DOHH2 (cell line): ENCODE data around the gene BLOC1S2.

Experiments used
- EZH2phosphoT487 ChIP-seq: fragments of 200-600 bp; sonication (generic); IDR thresholded peaks from 2 replicates; pipeline ENCODE4 v1.6.1; 2017; ENCODE audit warnings: borderline replicate concordance, mild to moderate bottlenecking, antibody characterized with exemption, low read length, moderate library complexity, mixed read lengths
- TF ChIP-seq, protein P1 (sequence below): fragments of 200-600 bp; sonication (generic); IDR thresholded peaks from one replicate; pipeline ENCODE4 v1.5.1; 2014; ENCODE audit warnings: antibody characterized with exemption, mild to moderate bottlenecking, low read depth, low read length; ENCODE audit not compliant: poor library complexity, severe bottlenecking

DNA sequence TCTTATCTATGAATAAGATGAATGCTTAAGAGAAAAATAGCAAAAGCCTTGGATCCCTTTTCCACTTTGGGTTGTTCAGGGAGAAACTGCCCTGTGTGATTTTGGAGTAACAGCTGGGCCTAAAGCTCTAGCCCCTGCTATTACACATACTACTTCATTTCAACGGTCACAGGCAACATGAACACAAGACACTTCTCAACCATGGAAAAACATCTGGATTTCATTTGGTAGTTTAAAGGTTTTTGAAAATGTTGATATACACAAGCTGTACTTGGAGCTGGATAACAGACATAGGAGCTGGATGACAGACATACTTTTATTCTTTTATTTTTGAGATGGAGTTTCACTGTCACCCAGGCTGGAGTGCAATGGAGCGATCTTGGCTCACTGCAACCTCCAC, 54.4 kb downstream of the BLOC1S2 start:
- TF ChIP-seq, protein P1, sequence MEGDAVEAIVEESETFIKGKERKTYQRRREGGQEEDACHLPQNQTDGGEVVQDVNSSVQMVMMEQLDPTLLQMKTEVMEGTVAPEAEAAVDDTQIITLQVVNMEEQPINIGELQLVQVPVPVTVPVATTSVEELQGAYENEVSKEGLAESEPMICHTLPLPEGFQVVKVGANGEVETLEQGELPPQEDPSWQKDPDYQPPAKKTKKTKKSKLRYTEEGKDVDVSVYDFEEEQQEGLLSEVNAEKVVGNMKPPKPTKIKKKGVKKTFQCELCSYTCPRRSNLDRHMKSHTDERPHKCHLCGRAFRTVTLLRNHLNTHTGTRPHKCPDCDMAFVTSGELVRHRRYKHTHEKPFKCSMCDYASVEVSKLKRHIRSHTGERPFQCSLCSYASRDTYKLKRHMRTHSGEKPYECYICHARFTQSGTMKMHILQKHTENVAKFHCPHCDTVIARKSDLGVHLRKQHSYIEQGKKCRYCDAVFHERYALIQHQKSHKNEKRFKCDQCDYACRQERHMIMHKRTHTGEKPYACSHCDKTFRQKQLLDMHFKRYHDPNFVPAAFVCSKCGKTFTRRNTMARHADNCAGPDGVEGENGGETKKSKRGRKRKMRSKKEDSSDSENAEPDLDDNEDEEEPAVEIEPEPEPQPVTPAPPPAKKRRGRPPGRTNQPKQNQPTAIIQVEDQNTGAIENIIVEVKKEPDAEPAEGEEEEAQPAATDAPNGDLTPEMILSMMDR: no peak
- TF ChIP-seq EZH2phosphoT487: no peak
